Renal cortical epithelial cell (primary cell): ENCODE measurements around the gene BOK. TPM values are rescaled to one million over a fixed set of nuclear protein-coding genes. Genes with fewer than 3 reads are reported as not detected.

Experiments
- DNase-seq: peaks from one replicate; pipeline ENCODE4 v3.0.0-alpha.2; 2011; ENCODE audit warnings: low read depth
- total RNA-seq: library from RNA; depleted of rRNA; stranded (reverse); fragments of >200 nt; gene quantifications from 2 replicates; pipeline ENCODE4 v1.2.3, GENCODE V29; 2014

The BOK gene
- total RNA-seq, 1 donor from 2014 or later, result 61.0 TPM

DNA sequence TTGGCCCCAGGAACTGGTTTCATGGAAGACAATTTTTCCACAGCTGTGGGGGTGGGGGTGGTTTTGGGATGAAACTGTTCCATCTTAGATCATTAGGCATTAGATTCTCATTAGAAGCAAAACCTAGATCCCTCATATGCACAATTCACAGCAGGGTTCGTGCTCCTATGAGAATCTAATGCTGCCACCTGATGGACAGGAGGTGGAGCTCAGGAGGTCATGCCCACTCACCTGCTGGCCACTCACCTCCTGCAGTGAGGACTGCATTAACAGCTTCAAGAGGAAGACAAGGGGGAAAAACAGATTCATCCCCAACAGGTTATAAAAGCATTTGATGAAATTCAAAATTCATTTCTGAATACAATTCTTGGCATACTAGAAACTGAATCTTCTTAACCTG, 39.9 kb downstream of the BOK start:
- DNase-seq, result peak; percentile 27

DNA sequence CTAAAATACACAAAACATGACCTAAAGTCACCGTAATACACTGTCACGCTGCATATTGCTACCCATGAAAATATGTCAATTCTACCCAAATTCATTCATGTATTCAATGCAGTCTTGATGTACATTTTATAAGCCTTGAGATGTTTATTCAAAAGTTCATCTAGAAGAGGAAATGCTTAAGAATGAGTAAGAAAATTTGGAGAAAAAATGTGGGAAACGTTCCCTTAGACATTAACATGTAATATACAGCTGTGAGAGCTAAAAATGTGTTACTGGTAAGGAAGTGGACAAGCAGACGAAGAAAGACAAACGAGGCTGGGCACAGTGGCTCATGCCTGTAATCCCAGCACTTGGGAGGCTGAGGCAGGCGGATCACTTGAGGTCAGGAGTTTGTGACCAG, 41.1 kb downstream of the BOK start:
- DNase-seq, result no peak

DNA sequence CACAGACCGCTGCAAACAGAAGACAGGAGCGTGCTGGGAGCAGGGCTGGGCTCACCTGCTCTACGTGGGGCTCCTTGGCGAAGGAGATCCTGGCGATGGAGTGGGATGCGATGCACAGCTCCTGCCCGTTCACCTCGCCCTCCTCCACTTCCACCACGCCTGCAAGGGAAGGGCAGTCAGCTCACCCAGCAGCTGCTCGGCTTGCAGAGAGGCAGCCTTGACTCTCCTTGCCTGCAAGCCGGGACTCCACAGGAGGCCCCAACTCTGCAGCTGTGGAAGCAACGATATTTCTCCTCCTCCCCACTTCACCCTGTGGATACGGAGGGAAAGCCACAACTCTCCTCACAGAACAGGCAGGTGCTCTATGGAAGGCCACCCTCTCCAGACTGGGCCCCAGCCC, 43.3 kb downstream of the BOK start:
- DNase-seq, result no peak

- DNase-seq, result no peak
Observed at GRCh38 chr2:241602720-241603119, 44.2 kb downstream of the BOK start.

- DNase-seq, result no peak
Observed at GRCh38 chr2:241603686-241604085, 45.1 kb downstream of the BOK start.

- DNase-seq, result no peak
Observed at GRCh38 chr2:241606186-241606585, 47.6 kb downstream of the BOK start.

GRCh38 chr2:241607162-241607885, 48.8 kb downstream of the BOK start:
- no peak for DNase-seq

GRCh38 chr2:241608881-241609280, 50.3 kb downstream of the BOK start:
- DNase-seq, result no peak

DNA sequence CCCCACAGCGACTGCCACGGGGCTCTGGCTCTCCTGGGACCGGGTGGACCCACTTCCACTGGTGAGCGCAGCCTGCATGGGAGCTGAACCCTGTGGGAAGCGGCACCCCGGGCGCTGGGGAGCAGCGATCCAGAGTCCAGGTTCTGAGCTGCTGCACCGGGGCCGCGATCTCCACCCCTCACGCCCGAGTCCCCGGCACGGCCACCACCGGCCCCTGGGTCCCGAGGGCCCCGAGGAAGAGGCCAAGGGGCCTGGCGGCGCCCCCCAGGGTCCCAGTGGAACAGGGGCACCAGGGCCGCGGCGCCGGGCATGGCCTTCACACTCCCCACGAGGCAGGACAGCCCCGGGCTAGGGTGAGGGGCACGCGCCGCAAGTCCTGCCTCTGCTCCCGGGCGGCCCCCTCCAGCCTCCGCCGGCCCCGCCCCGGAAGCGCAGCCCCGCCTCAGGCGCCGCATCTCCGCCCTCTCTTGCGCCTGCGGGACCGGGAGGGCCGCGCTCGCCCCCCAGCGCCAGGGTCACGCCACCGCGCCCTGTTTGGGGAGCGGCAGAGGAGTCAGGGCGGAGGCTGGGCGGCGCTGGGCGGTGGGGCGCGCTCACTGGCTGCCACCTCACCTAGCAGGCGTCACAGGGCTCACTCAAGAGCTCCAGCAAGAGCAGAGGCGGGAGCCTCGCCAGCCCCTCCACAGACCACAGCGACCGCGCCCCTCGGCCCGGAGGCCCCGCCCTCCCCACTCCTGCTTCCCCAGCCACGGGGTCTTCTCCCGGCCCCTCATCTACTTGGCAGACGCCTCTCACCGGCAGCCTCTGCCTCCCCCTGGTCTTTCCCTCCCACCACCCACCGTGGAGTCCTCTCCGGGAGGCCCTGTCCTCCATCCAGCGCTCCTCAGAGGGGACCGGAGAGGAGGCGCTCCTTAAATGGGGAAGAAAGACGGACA, 51.6 kb downstream of the BOK start:
- DNase-seq, result peak; percentile 48

DNA sequence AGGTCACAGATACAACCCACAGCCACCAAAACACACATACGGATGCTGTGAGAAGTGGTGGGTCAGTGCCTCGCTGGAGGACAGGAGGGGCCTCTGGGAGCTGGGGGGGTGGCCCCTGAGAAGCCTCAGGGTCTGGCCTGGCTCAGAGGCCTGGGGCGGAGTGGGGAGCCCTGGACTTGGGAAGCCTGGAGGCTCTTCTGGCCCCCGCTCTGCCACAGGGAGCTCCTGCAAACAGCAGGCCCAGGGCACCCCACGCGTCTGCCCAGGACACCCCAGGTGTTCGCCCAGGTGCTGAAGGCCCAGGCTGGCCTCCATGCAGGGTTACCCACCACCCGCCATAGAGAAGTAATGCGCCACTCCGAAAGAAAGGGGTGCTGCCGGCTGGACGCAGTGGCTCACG, 52.5 kb downstream of the BOK start:
- DNase-seq, result no peak

- no peak for DNase-seq
Observed at GRCh38 chr2:241612156-241613016, 53.8 kb downstream of the BOK start.

GRCh38 chr2:241613017-241613780, 54.7 kb downstream of the BOK start:
- DNase-seq, result no peak

DNA sequence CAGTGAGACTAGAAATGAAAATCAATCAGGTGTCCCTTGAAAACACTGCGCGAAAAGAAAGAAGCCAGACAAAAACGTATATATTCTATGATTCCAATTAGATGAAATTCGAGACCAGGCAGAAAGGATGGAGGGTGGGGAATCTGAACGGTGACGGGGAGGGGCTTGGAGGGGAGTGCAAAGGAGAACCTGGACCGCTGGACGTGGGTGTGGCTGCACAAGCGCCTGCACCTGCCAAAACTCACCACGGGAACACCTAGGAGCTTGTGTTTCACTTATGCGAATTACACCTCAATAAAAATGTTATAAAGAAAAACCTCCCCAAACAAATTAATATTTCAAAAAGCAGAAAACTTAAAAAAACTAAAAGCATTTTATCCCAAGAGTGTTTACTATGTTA, 56.5 kb downstream of the BOK start:
- DNase-seq, result no peak

- no peak for DNase-seq
Observed at GRCh38 chr2:241615522-241616052, 57.0 kb downstream of the BOK start.

DNA sequence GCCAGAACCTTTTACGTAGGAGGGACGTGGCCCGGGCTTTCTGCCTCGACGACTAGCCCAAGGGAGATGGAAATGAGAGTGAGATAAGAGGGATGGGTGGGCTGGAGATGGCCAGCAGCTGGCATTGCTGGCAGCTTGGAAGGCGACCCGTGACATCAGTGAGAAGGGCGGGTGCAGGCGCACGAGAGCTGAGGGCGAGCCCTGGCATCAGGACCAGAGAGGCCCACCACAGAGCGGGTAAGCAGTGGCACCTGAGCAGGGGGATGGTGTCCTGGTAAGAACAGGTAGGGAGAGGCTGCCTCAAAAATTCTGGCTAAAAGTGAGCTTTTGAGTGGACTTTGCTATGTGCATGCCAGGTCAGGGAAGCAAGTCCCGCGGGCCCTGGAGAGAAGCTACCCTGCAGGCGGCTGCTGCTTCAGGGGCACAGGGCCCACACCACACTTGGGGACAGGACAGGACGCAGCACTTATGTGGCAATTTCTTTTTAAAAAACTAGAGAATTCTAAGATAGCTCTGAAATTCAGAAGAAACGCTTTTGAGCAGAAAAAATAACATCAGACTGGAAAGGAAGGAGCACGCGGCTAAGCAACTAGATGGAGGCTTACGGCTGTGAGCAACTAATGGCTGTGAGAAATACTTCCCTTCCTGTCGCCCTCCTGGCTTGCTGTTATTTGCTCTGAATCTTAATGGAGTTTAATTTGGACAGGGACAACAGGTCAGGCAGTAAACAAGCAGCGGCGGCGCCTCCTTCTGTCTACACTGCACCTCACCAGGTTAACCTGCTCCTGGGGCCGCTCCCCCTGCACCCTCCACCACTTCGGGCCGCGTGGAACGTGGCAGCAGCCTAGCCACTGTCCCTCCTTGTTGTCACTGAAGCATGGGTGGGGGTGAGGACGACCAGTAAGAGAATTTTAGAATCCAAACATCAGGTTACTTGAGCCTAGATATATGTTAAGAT, 57.9 kb downstream of the BOK start:
- no peak for DNase-seq

DNA sequence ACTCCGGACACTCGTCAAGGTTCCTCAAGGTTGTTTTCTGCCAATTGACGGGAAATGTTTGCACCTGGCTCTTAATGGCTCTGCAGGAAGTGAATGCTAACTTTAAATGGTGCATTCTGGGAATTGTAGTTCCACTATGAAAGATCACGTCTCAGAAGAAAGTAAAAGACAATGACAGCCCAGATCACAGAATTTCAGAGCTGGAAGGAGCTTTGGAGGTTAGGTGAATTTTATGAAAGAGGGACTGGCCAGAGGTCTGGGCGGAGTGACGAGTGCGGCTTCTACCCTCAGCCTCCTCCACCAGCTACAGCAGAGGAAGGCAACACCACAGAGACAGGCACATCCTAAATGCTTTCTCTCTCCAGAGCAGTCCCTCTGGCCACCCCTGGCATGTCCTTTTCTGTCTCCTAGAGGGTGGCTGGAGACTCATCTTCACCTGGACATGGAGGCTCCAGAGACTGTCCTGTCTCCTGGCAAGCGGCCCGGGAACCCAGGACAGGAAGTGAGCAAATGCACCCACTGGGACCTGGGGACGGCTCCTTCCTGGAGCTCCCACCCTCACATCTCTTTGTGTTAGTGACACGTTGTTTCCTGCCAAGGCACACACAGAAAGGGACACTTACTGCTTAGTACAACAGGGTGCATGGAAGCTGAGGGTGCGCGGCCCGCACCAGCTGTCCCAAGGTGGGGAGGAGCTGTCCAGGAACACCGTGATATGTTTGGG, 59.0 kb downstream of the BOK start:
- DNase-seq, result peak; percentile 54

GRCh38 chr2:241618296-241618805, 59.8 kb downstream of the BOK start:
- DNase-seq, result no peak

- no peak for DNase-seq
Observed at GRCh38 chr2:241618829-241619228, 60.3 kb downstream of the BOK start.
